H1 (cell line): Measurements from ENCODE around the gene ACTR3C. TPM values are rescaled to one million over a fixed set of nuclear protein-coding genes. Genes with fewer than 3 reads are reported as not detected.

Experiments used
- CTCF ChIA-PET: fragments of 300-600 bp; sonication (Branson Sonifier 250); formaldehyde crosslinking; loops from one replicate; lab custom pipeline; 2021; ENCODE audit not compliant: partially characterized antibody; lab: Charles Lee
- POLR2A ChIA-PET: fragments of 300-600 bp; sonication (Branson Sonifier 250); formaldehyde crosslinking; loops from one replicate; lab custom pipeline; 2021; ENCODE audit warnings: inconsistent platforms; ENCODE audit not compliant: partially characterized antibody; lab: Charles Lee
- DNase-seq, 2 experiments: peaks; one replicate each; pipeline versions ENCODE4 v3.0.0 to v3.0.0-alpha.2; 2010 to 2022; ENCODE audit warnings: low spot score in 2 of 2, low read depth in 1 of 2, mixed read lengths in 1 of 2
- FAIRE-seq: peaks from 2 replicates; lab custom pipeline; 2011; peaks lifted over from hg19 to GRCh38; lab: Jason Lieb, UNC
- H2AFZ ChIP-seq: 2 replicates; pipeline ENCODE4 v1.8.1; 2012; ENCODE audit warnings: low read length, inconsistent platforms
- H2AK5ac ChIP-seq: 2 replicates; pipeline ENCODE4 v1.6.1; 2013; ENCODE audit warnings: low read depth, low read length
- H2BK120ac ChIP-seq: replicated peaks from 2 replicates; pipeline ENCODE3; 2013; ENCODE audit warnings: low read depth, low read length, inconsistent platforms
- H2BK12ac ChIP-seq: 2 replicates; pipeline ENCODE4 v1.6.1; 2013; ENCODE audit warnings: low read depth, low read length
- H2BK15ac ChIP-seq: 2 replicates; pipeline ENCODE4 v1.6.1; 2013; ENCODE audit warnings: low read length
- H2BK20ac ChIP-seq: 2 replicates; pipeline ENCODE4 v1.6.1; 2013; ENCODE audit warnings: low read length
- H2BK5ac ChIP-seq: 2 replicates; pipeline ENCODE4 v1.6.1; 2013; ENCODE audit warnings: low read depth, low read length
- H3K14ac ChIP-seq: 2 replicates; pipeline ENCODE4 v1.6.1; 2013; ENCODE audit warnings: inconsistent platforms; ENCODE audit not compliant: insufficient read length
- H3K18ac ChIP-seq: 2 replicates; pipeline ENCODE4 v1.6.1; 2013; ENCODE audit warnings: low read length; ENCODE audit errors: extremely low read depth
- H3K23ac ChIP-seq: 2 replicates; pipeline ENCODE4 v1.6.1; 2013; ENCODE audit warnings: inconsistent platforms; ENCODE audit not compliant: insufficient read length
- H3K23me2 ChIP-seq: 2 replicates; pipeline ENCODE4 v1.6.1; 2013; ENCODE audit warnings: low read depth, low read length
- H3K27ac ChIP-seq: 2 replicates; pipeline ENCODE4 v1.6.1; 2011; ENCODE audit warnings: low read depth, low read length, inconsistent platforms
- H3K27me3 ChIP-seq, 4 experiments: replicated peaks in 1 of 4; 1 replicate in 1 of 4; 2 replicates in 3 of 4; pipeline versions ENCODE4 v1.6.1 to v1.8.1; 2011 to 2013; ENCODE audit warnings: low read length in 3 of 4, mild to moderate bottlenecking in 3 of 4, inconsistent platforms in 2 of 4, mixed read lengths in 2 of 4, moderate library complexity in 1 of 4; ENCODE audit not compliant: control insufficient read depth in 3 of 4, insufficient read depth in 3 of 4; ENCODE audit errors: extremely low read depth in 1 of 4
- H3K36me3 ChIP-seq, 4 experiments: 2 replicates each; pipeline versions ENCODE4 v1.6.1 to v1.8.1; 2011 to 2013; ENCODE audit warnings: mild to moderate bottlenecking in 4 of 4, low read length in 3 of 4, moderate library complexity in 2 of 4, control low read depth in 1 of 4, inconsistent platforms in 1 of 4; ENCODE audit not compliant: insufficient read depth in 4 of 4, control insufficient read depth in 2 of 4
- H3K4ac ChIP-seq: replicated peaks from 2 replicates; pipeline ENCODE3; 2013; ENCODE audit warnings: low read length, low read depth, mixed read lengths, inconsistent platforms; ENCODE audit not compliant: insufficient read length
- H3K4me1 ChIP-seq, 4 experiments: replicated peaks in 1 of 4; 1 replicate in 1 of 4; 2 replicates in 3 of 4; pipeline versions ENCODE4 v1.6.1 to v1.8.1; 2011 to 2013; ENCODE audit warnings: low read length in 3 of 4, inconsistent platforms in 2 of 4, mixed read lengths in 1 of 4; ENCODE audit not compliant: insufficient read depth in 4 of 4, control insufficient read depth in 3 of 4
- H3K4me2 ChIP-seq, 2 experiments: 2 replicates each; pipeline versions ENCODE4 v1.6.1 to v1.8.1; 2011 to 2013; ENCODE audit warnings: low read depth in 2 of 2, low read length in 2 of 2, control low read depth in 1 of 2, inconsistent platforms in 1 of 2, mild to moderate bottlenecking in 1 of 2; ENCODE audit not compliant: insufficient read depth in 1 of 2
- H3K4me3 ChIP-seq, 4 experiments: fragments of 200-600, 300-600 bp in 1 of 4; sonication (generic), shearing (Covaris generic), sonication (Bioruptor Twin) in 1 of 4; 2 replicates each; pipeline versions ENCODE4 v1.5.1 to v1.8.1; 2011 to 2016; ENCODE audit warnings: low read length in 4 of 4, low read depth in 3 of 4, control low read depth in 2 of 4, inconsistent platforms in 2 of 4, mild to moderate bottlenecking in 2 of 4, mixed read lengths in 1 of 4, moderate library complexity in 1 of 4; ENCODE audit not compliant: insufficient read depth in 2 of 4; ENCODE audit errors: extremely low read depth in 1 of 4
- H3K56ac ChIP-seq: replicated peaks from 2 replicates; pipeline ENCODE3; 2013; ENCODE audit warnings: low read depth, mild to moderate bottlenecking, mixed read lengths, low read length, inconsistent platforms; ENCODE audit not compliant: insufficient read length
- H3K79me1 ChIP-seq: 2 replicates; pipeline ENCODE4 v1.6.1; 2013; ENCODE audit warnings: low read depth, low read length, control low read depth
- H3K79me2 ChIP-seq, 2 experiments: 2 replicates each; pipeline versions ENCODE4 v1.6.1 to v1.8.1; 2012 to 2013; ENCODE audit warnings: low read length in 2 of 2, mild to moderate bottlenecking in 2 of 2, inconsistent platforms in 1 of 2; ENCODE audit not compliant: insufficient read depth in 2 of 2, control insufficient read depth in 1 of 2
- H3K9ac ChIP-seq, 4 experiments: replicated peaks in 1 of 4; 1 replicate in 1 of 4; 2 replicates in 3 of 4; pipeline versions ENCODE4 v1.6.1 to v1.8.1; 2011 to 2013; ENCODE audit warnings: low read depth in 3 of 4, low read length in 3 of 4, control low read depth in 2 of 4, mild to moderate bottlenecking in 2 of 4, moderate library complexity in 2 of 4, inconsistent platforms in 1 of 4; ENCODE audit errors: extremely low read depth in 1 of 4
- H3K9me3 ChIP-seq, 2 experiments: 2 replicates each; pipeline versions ENCODE4 v1.6.1 to v1.8.1; 2012 to 2013; ENCODE audit warnings: mild to moderate bottlenecking in 2 of 2, moderate library complexity in 2 of 2, control low read depth in 1 of 2, inconsistent platforms in 1 of 2, low read depth in 1 of 2, low read length in 1 of 2, mixed read lengths in 1 of 2; ENCODE audit not compliant: insufficient read depth in 2 of 2
- H4K20me1 ChIP-seq, 2 experiments: replicated peaks in 1 of 2; 2 replicates each; pipeline versions ENCODE3 to v1.8.1; 2011 to 2013; ENCODE audit warnings: inconsistent platforms in 2 of 2, low read length in 2 of 2, mild to moderate bottlenecking in 1 of 2; ENCODE audit not compliant: insufficient read depth in 2 of 2, control insufficient read depth in 1 of 2
- H4K5ac ChIP-seq: 2 replicates; pipeline ENCODE4 v1.6.1; 2013; ENCODE audit warnings: low read length, low read depth, mixed read lengths, inconsistent platforms; ENCODE audit not compliant: insufficient read length
- H4K8ac ChIP-seq: 2 replicates; pipeline ENCODE4 v1.8.0; 2013; ENCODE audit warnings: mild to moderate bottlenecking, moderate library complexity, low read length, inconsistent platforms; ENCODE audit not compliant: insufficient read depth; ENCODE audit errors: extremely low read depth
- H4K91ac ChIP-seq: replicated peaks from 2 replicates; pipeline ENCODE3; 2013; ENCODE audit warnings: low read length, mixed read lengths, inconsistent platforms; ENCODE audit not compliant: insufficient read length
- RFX5 ChIP-seq: IDR thresholded peaks from 2 replicates; pipeline ENCODE4 v1.6.1; 2011; ENCODE audit warnings: low read depth, low read length, improper control_type of control experiment, borderline replicate concordance
- WGBS, 2 experiments: shearing (Covaris generic) in 1 of 2; methylation state at CpG; one replicate each; pipeline versions ENCODE4 v1.1.6 to v1.1.7; 2013 to 2015; ENCODE audit warnings: low lambda C conversion rate in 2 of 2, mixed read lengths in 2 of 2, inconsistent platforms in 1 of 2, low coverage in 1 of 2, missing lambda C conversion rate in 1 of 2; ENCODE audit not compliant: insufficient replicate concordance in 2 of 2, insufficient coverage in 1 of 2, insufficient read length in 1 of 2; ENCODE audit errors: extremely low coverage in 1 of 2, missing lambda C conversion rate in 1 of 2; 5-methylcytosine and 5-hydroxymethylcytosine counted together
- polyA plus RNA-seq, 7 experiments: library from polyadenylated mRNA; depleted of rRNA in 3 of 7; stranded (reverse) in 5 of 7; unstranded in 2 of 7; fragments of >200 nt in 5 of 7; fragments of 200-250 nt in 2 of 7; gene quantifications; 1 replicate in 5 of 7; 2 replicates in 1 of 7; 4 replicates in 1 of 7; pipeline versions ENCODE4 v1.2.1 to v1.2.3, GENCODE V29; 2011 to 2013; ENCODE audit warnings: missing spikeins in 2 of 7, mixed read lengths in 2 of 7
- total RNA-seq: library from RNA; stranded (reverse); fragmentation: NEBNext Ultra II Directional; extraction: Animal tissue kit (Norgen Biotek cat#: 25700); gene quantifications from 2 replicates; pipeline ENCODE4 v1.2.1, GENCODE V29; 2021

Gene ACTR3C
- total and polyA plus RNA-seq, 2 of the 8 experiments (the other 6 are each of a cell fraction or from before 2014, with no cell fraction given), result 1.5 TPM; not detected in 1

- no peaks in the 10 kb centered on the region for H3K36me3 ChIP-seq
- H3K9me3 ChIP-seq, result no peaks in the 10 kb centered on the region; a peak in 1 of 4 replicates
- no peaks in the 10 kb centered on the region for H4K20me1 ChIP-seq
- ChIA-PET POLR2A (interaction anchor here (1.9 to 2.9 kb wide), 2 partner anchors 9 to 51 kb away, joined by 5 to 15 read pairs; no protein-coding TSS in a partner anchor), CTCF (interaction anchor here (0.6 to 1.2 kb wide), 4 partner anchors 13 to 536 kb away, joined by 3 to 4 read pairs (median 3); no protein-coding TSS in a partner anchor)
- H2AK5ac ChIP-seq, result no peak overlapping the region
- 75% methylated on average over 8 of the region's 8 CpGs; no CpG with 5 or more reads in 1 of the 2 experiments for WGBS, 2 experiments
- no peak overlapping the region for H2BK12ac ChIP-seq
- no peak for TF ChIP-seq RFX5
- no peak overlapping the region for H3K4me2 ChIP-seq
- H3K4me1 ChIP-seq, result no peaks in the 10 kb centered on the region
- DNase-seq (no peak), FAIRE-seq (no peak)
- H2BK120ac ChIP-seq, result no peak overlapping the region
- H3K4me3 ChIP-seq, result no peak overlapping the region
- no peak overlapping the region for H2AFZ ChIP-seq
- no peak overlapping the region for H4K8ac ChIP-seq
- no peaks in the 10 kb centered on the region for H3K27me3 ChIP-seq
- H2BK20ac ChIP-seq, result no peak overlapping the region
- no peak overlapping the region for H3K18ac ChIP-seq
- H3K79me2 ChIP-seq, result no peaks in the 10 kb centered on the region
- H3K9ac ChIP-seq, result no peak overlapping the region
- no peak overlapping the region for H2BK15ac ChIP-seq
- no peak overlapping the region for H2BK5ac ChIP-seq
- no peaks in the 10 kb centered on the region for H3K23me2 ChIP-seq
- no peak overlapping the region for H4K5ac ChIP-seq
- no peak overlapping the region for H3K14ac ChIP-seq
- H3K79me1 ChIP-seq, result no peaks in the 10 kb centered on the region
- H3K27ac ChIP-seq, result no peak overlapping the region
- no peak overlapping the region for H3K23ac ChIP-seq
- no peak overlapping the region for H3K56ac ChIP-seq
- H4K91ac ChIP-seq, result no peak overlapping the region
- H3K4ac ChIP-seq, result no peak overlapping the region
These were observed 28.3 kb upstream of the ACTR3C start for GRCh38 chr7:150351587-150352194.
